ENCODE results near the gene UBA3.
A peak's percentile ranks its signal among the peaks of the same experiment; 100 is the strongest.

DNA sequence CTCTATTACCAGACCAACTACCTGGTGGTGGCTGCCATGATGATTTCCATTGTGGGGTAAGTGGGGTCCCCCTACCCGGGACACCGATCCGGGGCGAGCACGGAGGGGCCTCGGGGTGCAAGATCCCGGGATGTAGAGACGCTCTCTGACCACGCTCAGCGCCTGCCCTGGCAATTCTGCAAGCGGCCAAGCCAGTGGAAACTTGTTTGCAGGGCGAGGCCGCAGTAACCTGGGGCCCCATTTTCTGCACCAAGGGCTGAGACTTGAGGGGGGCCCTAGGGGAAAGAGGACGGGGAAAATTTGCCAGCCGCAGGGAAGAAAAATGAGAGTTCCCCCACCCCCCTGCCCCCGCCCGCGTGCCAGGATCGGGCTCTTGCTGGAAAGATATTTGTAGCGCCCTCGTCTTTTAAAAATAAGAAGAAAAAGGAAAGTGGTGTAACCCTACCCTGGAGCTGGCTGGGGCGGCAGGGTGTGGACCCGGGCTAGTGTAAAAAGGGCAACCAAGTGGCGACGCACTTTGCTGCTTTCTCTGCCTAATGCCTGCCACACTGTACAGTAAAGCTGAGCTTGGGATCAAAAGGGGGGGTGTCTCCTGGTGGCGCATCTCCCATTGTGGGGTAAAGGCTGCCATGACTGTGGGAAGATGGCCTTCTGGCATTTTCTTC, 5.1 kb upstream of the UBA3 start:
- TF ChIP-seq ZFX (IDR thresholded peaks at IDR 0.05) = 0 out of 2 replicates have a peak, but pooled peaks have one; percentile 19
- TF ChIP-seq, protein P1, sequence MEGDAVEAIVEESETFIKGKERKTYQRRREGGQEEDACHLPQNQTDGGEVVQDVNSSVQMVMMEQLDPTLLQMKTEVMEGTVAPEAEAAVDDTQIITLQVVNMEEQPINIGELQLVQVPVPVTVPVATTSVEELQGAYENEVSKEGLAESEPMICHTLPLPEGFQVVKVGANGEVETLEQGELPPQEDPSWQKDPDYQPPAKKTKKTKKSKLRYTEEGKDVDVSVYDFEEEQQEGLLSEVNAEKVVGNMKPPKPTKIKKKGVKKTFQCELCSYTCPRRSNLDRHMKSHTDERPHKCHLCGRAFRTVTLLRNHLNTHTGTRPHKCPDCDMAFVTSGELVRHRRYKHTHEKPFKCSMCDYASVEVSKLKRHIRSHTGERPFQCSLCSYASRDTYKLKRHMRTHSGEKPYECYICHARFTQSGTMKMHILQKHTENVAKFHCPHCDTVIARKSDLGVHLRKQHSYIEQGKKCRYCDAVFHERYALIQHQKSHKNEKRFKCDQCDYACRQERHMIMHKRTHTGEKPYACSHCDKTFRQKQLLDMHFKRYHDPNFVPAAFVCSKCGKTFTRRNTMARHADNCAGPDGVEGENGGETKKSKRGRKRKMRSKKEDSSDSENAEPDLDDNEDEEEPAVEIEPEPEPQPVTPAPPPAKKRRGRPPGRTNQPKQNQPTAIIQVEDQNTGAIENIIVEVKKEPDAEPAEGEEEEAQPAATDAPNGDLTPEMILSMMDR (IDR thresholded peaks at IDR 0.05 in 2 of 3, conservative IDR thresholded peaks at IDR 0.05 in 1 of 3; ENCODE audit: borderline replicate concordance in 1 of 3, insufficient read depth in 1 of 3, low read depth in 2 of 3, low read length in 2 of 3) = no peak
- no peak for TF ChIP-seq EZH2 (IDR thresholded peaks at IDR 0.05)
- TF ChIP-seq POLR2A (IDR thresholded peaks at IDR 0.05; ENCODE audit: borderline replicate concordance, extremely low read depth, insufficient read depth, insufficient read length) = no peak
- TF ChIP-seq ELF1 (IDR thresholded peaks at IDR 0.05; ENCODE audit: borderline replicate concordance, low read depth) = no peak
- no peak for TF ChIP-seq CEBPB (IDR thresholded peaks at IDR 0.05; ENCODE audit: low read depth)
- no peak for TF ChIP-seq EZH2phosphoT487 (IDR thresholded peaks at IDR 0.05; ENCODE audit: borderline replicate concordance)
- TF ChIP-seq, protein P2, sequence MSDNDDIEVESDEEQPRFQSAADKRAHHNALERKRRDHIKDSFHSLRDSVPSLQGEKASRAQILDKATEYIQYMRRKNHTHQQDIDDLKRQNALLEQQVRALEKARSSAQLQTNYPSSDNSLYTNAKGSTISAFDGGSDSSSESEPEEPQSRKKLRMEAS (IDR thresholded peaks at IDR 0.05) = 0 out of 2 replicates have a peak, but pooled peaks have one; percentile 6
- TF ChIP-seq, protein P3, sequence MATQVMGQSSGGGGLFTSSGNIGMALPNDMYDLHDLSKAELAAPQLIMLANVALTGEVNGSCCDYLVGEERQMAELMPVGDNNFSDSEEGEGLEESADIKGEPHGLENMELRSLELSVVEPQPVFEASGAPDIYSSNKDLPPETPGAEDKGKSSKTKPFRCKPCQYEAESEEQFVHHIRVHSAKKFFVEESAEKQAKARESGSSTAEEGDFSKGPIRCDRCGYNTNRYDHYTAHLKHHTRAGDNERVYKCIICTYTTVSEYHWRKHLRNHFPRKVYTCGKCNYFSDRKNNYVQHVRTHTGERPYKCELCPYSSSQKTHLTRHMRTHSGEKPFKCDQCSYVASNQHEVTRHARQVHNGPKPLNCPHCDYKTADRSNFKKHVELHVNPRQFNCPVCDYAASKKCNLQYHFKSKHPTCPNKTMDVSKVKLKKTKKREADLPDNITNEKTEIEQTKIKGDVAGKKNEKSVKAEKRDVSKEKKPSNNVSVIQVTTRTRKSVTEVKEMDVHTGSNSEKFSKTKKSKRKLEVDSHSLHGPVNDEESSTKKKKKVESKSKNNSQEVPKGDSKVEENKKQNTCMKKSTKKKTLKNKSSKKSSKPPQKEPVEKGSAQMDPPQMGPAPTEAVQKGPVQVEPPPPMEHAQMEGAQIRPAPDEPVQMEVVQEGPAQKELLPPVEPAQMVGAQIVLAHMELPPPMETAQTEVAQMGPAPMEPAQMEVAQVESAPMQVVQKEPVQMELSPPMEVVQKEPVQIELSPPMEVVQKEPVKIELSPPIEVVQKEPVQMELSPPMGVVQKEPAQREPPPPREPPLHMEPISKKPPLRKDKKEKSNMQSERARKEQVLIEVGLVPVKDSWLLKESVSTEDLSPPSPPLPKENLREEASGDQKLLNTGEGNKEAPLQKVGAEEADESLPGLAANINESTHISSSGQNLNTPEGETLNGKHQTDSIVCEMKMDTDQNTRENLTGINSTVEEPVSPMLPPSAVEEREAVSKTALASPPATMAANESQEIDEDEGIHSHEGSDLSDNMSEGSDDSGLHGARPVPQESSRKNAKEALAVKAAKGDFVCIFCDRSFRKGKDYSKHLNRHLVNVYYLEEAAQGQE (IDR thresholded peaks at IDR 0.05; ENCODE audit: low read depth) = no peak
- TF ChIP-seq, protein P4, sequence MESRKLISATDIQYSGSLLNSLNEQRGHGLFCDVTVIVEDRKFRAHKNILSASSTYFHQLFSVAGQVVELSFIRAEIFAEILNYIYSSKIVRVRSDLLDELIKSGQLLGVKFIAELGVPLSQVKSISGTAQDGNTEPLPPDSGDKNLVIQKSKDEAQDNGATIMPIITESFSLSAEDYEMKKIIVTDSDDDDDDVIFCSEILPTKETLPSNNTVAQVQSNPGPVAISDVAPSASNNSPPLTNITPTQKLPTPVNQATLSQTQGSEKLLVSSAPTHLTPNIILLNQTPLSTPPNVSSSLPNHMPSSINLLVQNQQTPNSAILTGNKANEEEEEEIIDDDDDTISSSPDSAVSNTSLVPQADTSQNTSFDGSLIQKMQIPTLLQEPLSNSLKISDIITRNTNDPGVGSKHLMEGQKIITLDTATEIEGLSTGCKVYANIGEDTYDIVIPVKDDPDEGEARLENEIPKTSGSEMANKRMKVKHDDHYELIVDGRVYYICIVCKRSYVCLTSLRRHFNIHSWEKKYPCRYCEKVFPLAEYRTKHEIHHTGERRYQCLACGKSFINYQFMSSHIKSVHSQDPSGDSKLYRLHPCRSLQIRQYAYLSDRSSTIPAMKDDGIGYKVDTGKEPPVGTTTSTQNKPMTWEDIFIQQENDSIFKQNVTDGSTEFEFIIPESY (IDR thresholded peaks at IDR 0.05; ENCODE audit: extremely low read depth, insufficient replicate concordance, low read length) = no peak

Data from HCT116 (cell line).